Measurements from ENCODE around the gene CD247. TPM values are rescaled to one million over a fixed set of nuclear protein-coding genes. Genes with fewer than 3 reads are reported as not detected.

CD247 gene
- total RNA-seq, 3 donors from 2014 or later (not counting 1 experiment from before 2014, with no cell fraction given): 1,027 to 1,374 (median 1,309) TPM

GRCh38 chr1:167516404-167517388, 1.6 kb downstream of the CD247 start:
- intact Hi-C loops (cut with micrococcal nuclease): loop anchor here (1.0 to 5.0 kb wide), 4 partner anchors 7 to 294 kb away; partner anchors contain the start of gene POU2F1
- H3K27ac ChIP-seq (ENCODE audit: low read length): peak overlapping the region; percentile 97
- TF ChIP-seq CTCF (IDR thresholded peaks at IDR 0.05): no peak
- DNase-seq (peak in 1 of 2 donors; percentile 75), ATAC-seq (no peak)
- peaks cover 45% of the 10 kb centered on the region for H3K4me1 ChIP-seq (ENCODE audit: control insufficient read depth, insufficient read depth, low read length)
- H3K4me3 Mint-ChIP-seq: peak overlapping the region; percentile 95
- peaks cover 42% of the 10 kb centered on the region for H3K36me3 ChIP-seq (ENCODE audit: control insufficient read depth, insufficient read depth, low read length)
- no peaks in the 10 kb centered on the region for H3K9me3 ChIP-seq (ENCODE audit: control insufficient read depth, insufficient read depth, low read length)
- H3K36me3 Mint-ChIP-seq: peaks cover 35% of the 10 kb centered on the region
- H3K9me3 Mint-ChIP-seq: no peaks in the 10 kb centered on the region
- WGBS (ENCODE audit: insufficient coverage): 30% methylated on average over 16 of the region's 19 CpGs
- H3K27me3 ChIP-seq (ENCODE audit: control insufficient read depth, insufficient read depth, low read length): no peaks in the 10 kb centered on the region
- H3K4me3 ChIP-seq (ENCODE audit: low read length): peak overlapping the region; percentile 96
- H3K4me1 Mint-ChIP-seq: peaks cover 61 to 71% of the 10 kb centered on the region in 2 donors
- peak overlapping the region; percentile 91 to 100 for H3K27ac Mint-ChIP-seq
- no peaks in the 10 kb centered on the region for H3K27me3 Mint-ChIP-seq (ENCODE audit: low read depth in 2 of 2)

- Mint-ChIP-seq H3K4me1 (peaks cover 62 to 72% of the 10 kb centered on the region in 2 donors), H3K36me3 (peaks cover 35% of the 10 kb centered on the region), H3K9me3 (no peaks in the 10 kb centered on the region), H3K27me3 (ENCODE audit: low read depth in 2 of 2) (no peaks in the 10 kb centered on the region), H3K4me3 (peak overlapping the region; percentile 95), H3K27ac (peak overlapping the region; percentile 91 to 100)
- TF ChIP-seq CTCF (IDR thresholded peaks at IDR 0.05): no peak
- Histone ChIP-seq H3K4me1 (ENCODE audit: control insufficient read depth, insufficient read depth, low read length) (peaks cover 52% of the 10 kb centered on the region), H3K27ac (ENCODE audit: low read length) (peak overlapping the region; percentile 97), H3K9me3 (ENCODE audit: control insufficient read depth, insufficient read depth, low read length) (no peaks in the 10 kb centered on the region), H3K27me3 (ENCODE audit: control insufficient read depth, insufficient read depth, low read length) (no peaks in the 10 kb centered on the region), H3K36me3 (ENCODE audit: control insufficient read depth, insufficient read depth, low read length) (peaks cover 50% of the 10 kb centered on the region), H3K4me3 (ENCODE audit: low read length) (peak overlapping the region; percentile 96)
- ATAC-seq: no peak
- peak in 1 of 2 donors; percentile 31 for DNase-seq
- intact Hi-C loops (cut with micrococcal nuclease): loop anchor here (1.0 to 5.0 kb wide), 3 partner anchors 16 to 294 kb away; partner anchors contain the start of gene POU2F1
- 40% methylated on average over 4 of the region's 4 CpGs for WGBS (ENCODE audit: insufficient coverage)
These were observed 2.4 kb downstream of the CD247 start for GRCh38 chr1:167515893-167516321.

GRCh38 chr1:167515461-167515860, 2.9 kb downstream of the CD247 start:
- peak overlapping the region; percentile 91 to 100 for H3K27ac Mint-ChIP-seq

More at GRCh38 chr1:167515461-167515860, 2.9 kb downstream of the CD247 start:
- Histone ChIP-seq H3K9me3 (ENCODE audit: control insufficient read depth, insufficient read depth, low read length) (no peaks in the 10 kb centered on the region), H3K4me3 (ENCODE audit: low read length) (peak overlapping the region; percentile 96), H3K4me1 (ENCODE audit: control insufficient read depth, insufficient read depth, low read length) (peaks cover 57% of the 10 kb centered on the region), H3K36me3 (ENCODE audit: control insufficient read depth, insufficient read depth, low read length) (peaks cover 54% of the 10 kb centered on the region), H3K27ac (ENCODE audit: low read length) (peak overlapping the region; percentile 97), H3K27me3 (ENCODE audit: control insufficient read depth, insufficient read depth, low read length) (no peaks in the 10 kb centered on the region)
- no peak for TF ChIP-seq CTCF (IDR thresholded peaks at IDR 0.05)
- Mint-ChIP-seq H3K9me3 (no peaks in the 10 kb centered on the region), H3K36me3 (peaks cover 35% of the 10 kb centered on the region), H3K4me3 (peak overlapping the region; percentile 95), H3K27me3 (ENCODE audit: low read depth in 2 of 2) (no peaks in the 10 kb centered on the region), H3K4me1 (peaks cover 64 to 73% of the 10 kb centered on the region in 2 donors)
- WGBS (ENCODE audit: insufficient coverage): 45% methylated on average over 2 of the region's 3 CpGs
- intact Hi-C loops (cut with micrococcal nuclease): loop anchor here (2.0 to 5.0 kb wide), 2 partner anchors 23 to 293 kb away; partner anchors contain the start of gene POU2F1
- no peak for ATAC-seq
- DNase-seq: peak in 1 of 2 donors; percentile 24
